Mammary epithelial cell (primary cell): ENCODE measurements around the gene LRRC52.

ENCODE experiments used
- EZH2 ChIP-seq: IDR thresholded peaks from 2 replicates; pipeline ENCODE4 v1.6.1; 2012; ENCODE audit warnings: low read length, inconsistent platforms, borderline replicate concordance
- TF ChIP-seq, protein P1 (sequence below), 2 donors: IDR thresholded peaks in 1 of 2; conservative IDR thresholded peaks in 1 of 2; 2 replicates each; pipeline ENCODE4 v1.5.1; 2011 to 2012; ENCODE audit warnings: inconsistent platforms in 2 of 2, low read length in 2 of 2, mild to moderate bottlenecking in 2 of 2, control low read depth in 1 of 2, low read depth in 1 of 2; ENCODE audit not compliant: insufficient read depth in 1 of 2; ENCODE audit errors: extremely low read depth in 1 of 2

GRCh38 chr1:165496501-165496900 lies 47.3 kb upstream of the LRRC52 start:
- TF ChIP-seq EZH2, result no peak
- TF ChIP-seq, protein P1, sequence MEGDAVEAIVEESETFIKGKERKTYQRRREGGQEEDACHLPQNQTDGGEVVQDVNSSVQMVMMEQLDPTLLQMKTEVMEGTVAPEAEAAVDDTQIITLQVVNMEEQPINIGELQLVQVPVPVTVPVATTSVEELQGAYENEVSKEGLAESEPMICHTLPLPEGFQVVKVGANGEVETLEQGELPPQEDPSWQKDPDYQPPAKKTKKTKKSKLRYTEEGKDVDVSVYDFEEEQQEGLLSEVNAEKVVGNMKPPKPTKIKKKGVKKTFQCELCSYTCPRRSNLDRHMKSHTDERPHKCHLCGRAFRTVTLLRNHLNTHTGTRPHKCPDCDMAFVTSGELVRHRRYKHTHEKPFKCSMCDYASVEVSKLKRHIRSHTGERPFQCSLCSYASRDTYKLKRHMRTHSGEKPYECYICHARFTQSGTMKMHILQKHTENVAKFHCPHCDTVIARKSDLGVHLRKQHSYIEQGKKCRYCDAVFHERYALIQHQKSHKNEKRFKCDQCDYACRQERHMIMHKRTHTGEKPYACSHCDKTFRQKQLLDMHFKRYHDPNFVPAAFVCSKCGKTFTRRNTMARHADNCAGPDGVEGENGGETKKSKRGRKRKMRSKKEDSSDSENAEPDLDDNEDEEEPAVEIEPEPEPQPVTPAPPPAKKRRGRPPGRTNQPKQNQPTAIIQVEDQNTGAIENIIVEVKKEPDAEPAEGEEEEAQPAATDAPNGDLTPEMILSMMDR (conservative IDR thresholded peaks at IDR 0.05 in 1 of 2, IDR thresholded peaks at IDR 0.05 in 1 of 2; ENCODE audit: extremely low read depth in 1 of 2, insufficient read depth in 1 of 2, low read depth in 1 of 2, low read length in 2 of 2), result no peak
